ENCODE measurements around the gene RIMS1.

DNA sequence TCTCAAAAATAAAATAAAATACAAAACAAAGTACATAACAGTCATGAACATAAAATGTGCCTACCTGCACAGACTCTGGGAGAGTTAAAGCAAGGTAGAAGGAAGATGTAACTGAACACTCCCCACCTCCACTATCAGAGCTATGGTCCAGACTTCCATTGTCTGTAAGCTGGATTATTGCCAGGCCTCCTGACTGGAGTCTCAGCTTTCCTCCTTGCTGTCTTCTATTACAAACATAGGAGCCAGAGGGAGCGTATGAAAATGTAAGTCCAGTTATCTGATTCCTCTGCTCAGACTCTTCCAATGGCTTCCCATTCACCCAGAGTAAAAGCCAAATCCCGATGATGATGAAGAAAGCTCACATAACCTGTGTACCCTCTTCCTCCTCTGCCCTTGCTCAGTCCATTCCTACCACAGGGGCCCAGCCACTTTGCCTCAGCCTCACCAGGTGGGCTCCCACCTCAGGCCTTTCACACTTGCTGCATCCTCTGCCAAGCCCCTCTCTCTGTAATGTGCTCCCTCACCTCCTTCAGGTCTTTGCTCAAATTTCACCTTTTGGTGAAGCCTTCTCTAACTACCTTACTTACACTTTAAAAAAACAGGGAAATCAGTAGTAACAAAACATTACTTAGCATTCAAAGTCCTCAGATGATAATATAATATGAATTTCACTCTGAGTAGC lies 194.1 kb downstream of the RIMS1 start:
- no peak for TF ChIP-seq CTCF (IDR thresholded peaks at IDR 0.05)
- no peak for TF ChIP-seq EZH2 (IDR thresholded peaks at IDR 0.05; ENCODE audit: borderline replicate concordance, insufficient read depth, low read depth, low read length, poor library complexity, severe bottlenecking)

Data from B cell (primary cell).